ENCODE data around the gene LDB1. TPM values are rescaled to one million over a fixed set of nuclear protein-coding genes. Genes with fewer than 3 reads are reported as not detected.

LDB1 gene
- total and polyA plus RNA-seq, 8 donors, result 12.5 to 32.1 (median 18.2) TPM

- FAIRE-seq (no peak), ATAC-seq (no peak), DNase-seq (no peak)
- no peaks in the 10 kb centered on the region for H3K27me3 ChIP-seq
- intact Hi-C loops (cut with DNase I), result no loop called here
- no peak overlapping the region for H3K27ac ChIP-seq
- no peak for TF ChIP-seq CTCF (IDR thresholded peaks at IDR 0.05)
- 65 to 72% methylated on average over 3 of the region's 3 CpGs for WGBS, 2 donors
- H3K9me3 ChIP-seq, result no peaks in the 10 kb centered on the region
- peaks cover 5 to 34% (median 15%) of the 10 kb centered on the region in 3 donors for H3K4me1 ChIP-seq
- H3K4me3 ChIP-seq, result no peak overlapping the region
- peaks cover 0 to 37% (median 7%) of the 10 kb centered on the region in 3 donors for H3K36me3 ChIP-seq
Observed at GRCh38 chr10:102112210-102112817, 7.9 kb downstream of the LDB1 start.

DNA sequence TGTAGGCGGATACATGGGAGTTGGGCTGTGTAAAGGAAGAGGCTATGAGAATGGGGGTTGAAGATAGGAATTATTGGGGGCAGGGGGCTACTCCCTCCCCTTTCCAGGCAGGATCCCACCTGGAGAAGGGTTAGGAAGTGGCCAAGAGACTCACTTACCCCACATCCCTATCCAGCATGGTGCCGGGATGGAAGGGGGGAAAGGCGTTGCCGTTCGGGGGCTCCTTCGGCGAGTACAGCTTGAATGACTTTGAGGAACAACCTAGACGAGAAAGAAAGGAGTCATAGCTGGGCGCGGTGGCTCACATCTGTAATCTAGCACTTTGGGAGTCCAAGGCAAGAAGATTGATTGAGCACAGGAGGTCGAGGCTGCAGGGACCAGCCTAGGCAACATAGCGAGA lies 8.9 kb downstream of the LDB1 start:
- H3K4me3 ChIP-seq, result no peak overlapping the region
- intact Hi-C loops (cut with DNase I), result no loop called here
- no peaks in the 10 kb centered on the region for H3K27me3 ChIP-seq
- FAIRE-seq (no peak), DNase-seq (no peak), ATAC-seq (no peak)
- no peak for TF ChIP-seq CTCF (IDR thresholded peaks at IDR 0.05)
- 92 to 98% methylated on average over 12 of the region's 12 CpGs for WGBS, 2 donors
- peaks cover 0 to 40% (median 7%) of the 10 kb centered on the region in 3 donors for H3K36me3 ChIP-seq
- H3K9me3 ChIP-seq, result no peaks in the 10 kb centered on the region
- H3K4me1 ChIP-seq, result peaks cover 5 to 23% (median 7%) of the 10 kb centered on the region in 3 donors
- H3K27ac ChIP-seq, result no peak overlapping the region

DNA sequence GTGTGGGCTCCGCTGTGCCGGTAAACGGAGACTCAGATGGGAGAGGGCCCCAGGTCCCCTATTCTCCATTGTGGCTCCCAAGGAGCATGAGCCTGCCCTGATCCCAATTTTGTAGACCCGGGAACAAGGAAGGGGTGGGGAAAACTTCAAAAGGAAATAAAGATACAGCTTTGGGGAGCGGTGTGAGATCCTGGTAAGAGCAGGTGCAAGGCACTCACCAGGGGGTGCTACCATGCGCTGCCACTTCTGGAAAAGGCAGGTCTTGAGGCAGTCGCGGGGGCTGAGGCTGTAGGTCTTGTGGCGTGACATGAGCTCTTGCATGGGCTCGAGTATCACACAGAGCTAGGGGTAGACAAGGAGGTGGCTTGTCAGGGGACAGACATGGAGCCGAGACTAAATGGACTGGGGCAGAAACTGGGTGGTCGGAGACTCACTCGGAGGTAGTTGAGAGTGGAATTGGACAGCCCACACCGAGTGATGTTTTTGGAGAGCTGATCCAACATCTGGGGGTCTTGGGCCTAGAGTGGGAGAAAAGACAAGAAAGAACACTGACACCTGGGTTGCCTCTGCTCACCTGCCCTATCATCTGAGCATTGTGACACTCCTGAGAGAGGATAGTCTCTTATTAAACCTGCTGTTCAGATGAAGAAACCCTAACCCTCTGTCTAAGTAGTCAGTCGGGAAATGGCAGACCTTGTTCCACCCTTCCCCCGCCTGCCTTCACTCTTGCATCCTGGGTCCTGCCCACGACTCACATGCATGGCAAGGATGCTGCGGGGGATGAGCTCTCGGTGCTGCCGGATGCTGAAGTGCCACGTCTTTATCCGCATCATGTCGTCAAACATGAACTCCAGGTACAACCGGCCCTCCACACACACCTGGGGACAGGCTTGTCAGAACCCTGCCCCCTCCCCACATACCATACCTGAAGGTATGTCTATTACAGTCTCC lies 10.7 kb downstream of the LDB1 start:
- Histone ChIP-seq H3K4me3 (no peak overlapping the region), H3K36me3 (peaks cover 0 to 40% (median 7%) of the 10 kb centered on the region in 3 donors), H3K4me1 (peaks cover 0 to 11% (median 0%) of the 10 kb centered on the region in 3 donors), H3K27ac (no peak overlapping the region), H3K9me3 (no peaks in the 10 kb centered on the region), H3K27me3 (no peaks in the 10 kb centered on the region)
- TF ChIP-seq CTCF (IDR thresholded peaks at IDR 0.05), result no peak
- DNase-seq, result no peak
- WGBS, 2 donors, result 90 to 92% methylated on average over 24 of the region's 24 CpGs
- intact Hi-C loops (cut with DNase I), result no loop called here
- no peak for FAIRE-seq
- ATAC-seq, result no peak

GRCh38 chr10:102106998-102107397 lies 13.2 kb downstream of the LDB1 start:
- WGBS, 2 donors, result 90 to 95% methylated on average over 2 of the region's 2 CpGs
- TF ChIP-seq CTCF (IDR thresholded peaks at IDR 0.05), result no peak
- no peaks in the 10 kb centered on the region for H3K9me3 ChIP-seq
- intact Hi-C loops (cut with DNase I), result no loop called here
- no peaks in the 10 kb centered on the region for H3K27me3 ChIP-seq
- H3K36me3 ChIP-seq, result peaks cover 0 to 40% (median 7%) of the 10 kb centered on the region in 3 donors
- DNase-seq (no peak), ATAC-seq (no peak), FAIRE-seq (no peak)
- H3K4me1 ChIP-seq, result no peaks in the 10 kb centered on the region
- H3K4me3 ChIP-seq, result no peak overlapping the region
- no peak overlapping the region for H3K27ac ChIP-seq
